Cardiac muscle cell (in vitro differentiated cells and primary cell): ENCODE results near the gene PDIA5. TPM values are rescaled to one million over a fixed set of nuclear protein-coding genes. Genes with fewer than 3 reads are reported as not detected.

ENCODE experiments used
- DNase-seq, 2 donors: peaks; one replicate each; pipeline versions ENCODE4 v3.0.0 to v3.0.0-alpha.2; 2010 to 2017; ENCODE audit warnings: low read depth in 1 of 2, low spot score in 1 of 2
- H3K27ac ChIP-seq: fragments of 200-600 bp; sonication (generic); 2 replicates; pipeline ENCODE4 v1.5.1; 2016
- H3K27me3 ChIP-seq: fragments of 200-600 bp; sonication (generic); 2 replicates; pipeline ENCODE4 v1.6.0; 2016; ENCODE audit warnings: control low read depth
- H3K36me3 ChIP-seq: fragments of 200-600 bp; sonication (generic); 2 replicates; pipeline ENCODE4 v1.5.1; 2016; ENCODE audit warnings: control low read depth
- H3K4me1 ChIP-seq: fragments of 200-600 bp; sonication (generic); 2 replicates; pipeline ENCODE4 v1.8.1; 2017; ENCODE audit warnings: low read depth, mild to moderate bottlenecking, mixed run types
- H3K4me3 ChIP-seq: fragments of 200-600 bp; sonication (generic); 2 replicates; pipeline ENCODE4 v1.5.1; 2016; ENCODE audit warnings: mild to moderate bottlenecking
- H3K9me3 ChIP-seq: fragments of 200-600 bp; sonication (generic); 2 replicates; pipeline ENCODE4 v1.5.1; 2017; ENCODE audit warnings: low read depth, mild to moderate bottlenecking, control low read depth
- polyA plus RNA-seq: library from polyadenylated mRNA; unstranded; fragments of >200 nt; fragmentation: Nextera tagmentation; extraction: Ambion mirVana; gene quantifications from 2 replicates; pipeline ENCODE4 v1.2.1, GENCODE V29; 2016
- total RNA-seq: library from RNA; depleted of rRNA; stranded (reverse); fragments of >200 nt; gene quantifications from 2 replicates; pipeline ENCODE4 v1.2.3, GENCODE V29; 2016
- TF ChIP-seq, protein P1 (sequence below): IDR thresholded peaks from 2 replicates; pipeline ENCODE4 v1.5.1; 2012; ENCODE audit warnings: low read depth, mild to moderate bottlenecking, low read length

The PDIA5 gene
- total and polyA plus RNA-seq, 2 experiments from 2014 or later, result 14.5 to 19.5 TPM

GRCh38 chr3:123060054-123060453, 6.8 kb upstream of the PDIA5 start:
- no peaks in the 10 kb centered on the region for H3K4me1 ChIP-seq
- TF ChIP-seq, protein P1, sequence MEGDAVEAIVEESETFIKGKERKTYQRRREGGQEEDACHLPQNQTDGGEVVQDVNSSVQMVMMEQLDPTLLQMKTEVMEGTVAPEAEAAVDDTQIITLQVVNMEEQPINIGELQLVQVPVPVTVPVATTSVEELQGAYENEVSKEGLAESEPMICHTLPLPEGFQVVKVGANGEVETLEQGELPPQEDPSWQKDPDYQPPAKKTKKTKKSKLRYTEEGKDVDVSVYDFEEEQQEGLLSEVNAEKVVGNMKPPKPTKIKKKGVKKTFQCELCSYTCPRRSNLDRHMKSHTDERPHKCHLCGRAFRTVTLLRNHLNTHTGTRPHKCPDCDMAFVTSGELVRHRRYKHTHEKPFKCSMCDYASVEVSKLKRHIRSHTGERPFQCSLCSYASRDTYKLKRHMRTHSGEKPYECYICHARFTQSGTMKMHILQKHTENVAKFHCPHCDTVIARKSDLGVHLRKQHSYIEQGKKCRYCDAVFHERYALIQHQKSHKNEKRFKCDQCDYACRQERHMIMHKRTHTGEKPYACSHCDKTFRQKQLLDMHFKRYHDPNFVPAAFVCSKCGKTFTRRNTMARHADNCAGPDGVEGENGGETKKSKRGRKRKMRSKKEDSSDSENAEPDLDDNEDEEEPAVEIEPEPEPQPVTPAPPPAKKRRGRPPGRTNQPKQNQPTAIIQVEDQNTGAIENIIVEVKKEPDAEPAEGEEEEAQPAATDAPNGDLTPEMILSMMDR, result no peak
- H3K9me3 ChIP-seq, result no peaks in the 10 kb centered on the region
- no peak for DNase-seq
- H3K36me3 ChIP-seq, result no peaks in the 10 kb centered on the region
- no peak overlapping the region for H3K27ac ChIP-seq
- H3K4me3 ChIP-seq, result no peak overlapping the region
- peaks cover 6% of the 10 kb centered on the region for H3K27me3 ChIP-seq

DNA sequence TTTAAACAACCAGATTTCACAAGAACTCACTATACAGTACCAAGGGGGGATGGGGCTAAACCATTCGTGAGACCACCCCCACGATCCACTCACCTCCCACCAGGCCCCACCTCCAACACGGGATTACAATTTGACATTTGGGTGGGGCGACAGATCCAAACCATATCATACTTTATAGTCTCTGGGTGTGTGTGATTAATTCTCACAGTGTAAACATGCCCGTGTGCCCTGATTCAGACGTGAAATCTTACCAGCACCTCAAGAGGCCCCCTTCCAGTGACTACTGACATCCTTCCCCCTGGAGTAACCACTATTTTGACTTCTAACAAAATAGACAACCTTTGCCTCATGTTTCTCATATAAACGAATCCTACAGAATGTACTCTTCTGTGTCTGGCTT, 5.0 kb upstream of the PDIA5 start:
- H3K4me1 ChIP-seq, result no peaks in the 10 kb centered on the region
- H3K27ac ChIP-seq, result no peak overlapping the region
- no peak for DNase-seq
- H3K9me3 ChIP-seq, result no peaks in the 10 kb centered on the region
- TF ChIP-seq, protein P1, result no peak
- H3K4me3 ChIP-seq, result no peak overlapping the region
- H3K27me3 ChIP-seq, result peaks cover 6% of the 10 kb centered on the region
- no peaks in the 10 kb centered on the region for H3K36me3 ChIP-seq

- Histone ChIP-seq H3K27ac (no peak overlapping the region), H3K36me3 (no peaks in the 10 kb centered on the region), H3K4me3 (no peak overlapping the region), H3K4me1 (peaks cover 2% of the 10 kb centered on the region), H3K9me3 (no peaks in the 10 kb centered on the region), H3K27me3 (peaks cover 11% of the 10 kb centered on the region)
- TF ChIP-seq, protein P1, result no peak
- DNase-seq, result no peak
Measured at GRCh38 chr3:123063034-123063433, 3.8 kb upstream of the PDIA5 start.

DNA sequence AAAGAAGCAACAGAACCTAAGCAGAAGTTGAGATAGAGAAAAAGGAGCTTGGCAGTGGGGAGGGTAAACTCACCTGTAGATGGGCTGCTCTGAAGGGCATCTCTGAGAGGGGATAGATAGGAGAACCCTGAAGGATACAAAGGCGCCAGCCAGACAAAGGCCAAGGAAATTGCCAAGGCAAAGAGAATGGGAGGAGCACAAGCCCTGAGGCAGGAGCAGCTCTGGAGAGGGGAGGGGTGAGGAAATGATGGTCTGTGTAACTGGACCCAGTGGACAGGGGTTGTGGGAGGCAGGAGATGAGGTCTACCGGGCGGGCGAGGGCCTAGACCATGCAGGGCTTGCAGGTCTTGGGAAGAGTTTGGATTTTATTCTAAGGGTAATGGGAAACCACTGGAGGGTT, 2.3 kb upstream of the PDIA5 start:
- no peak overlapping the region for H3K27ac ChIP-seq
- no peaks in the 10 kb centered on the region for H3K9me3 ChIP-seq
- no peak for DNase-seq
- TF ChIP-seq, protein P1, result no peak
- no peaks in the 10 kb centered on the region for H3K36me3 ChIP-seq
- H3K27me3 ChIP-seq, result peaks cover 13% of the 10 kb centered on the region
- peaks cover 12% of the 10 kb centered on the region for H3K4me1 ChIP-seq
- H3K4me3 ChIP-seq, result no peak overlapping the region

DNA sequence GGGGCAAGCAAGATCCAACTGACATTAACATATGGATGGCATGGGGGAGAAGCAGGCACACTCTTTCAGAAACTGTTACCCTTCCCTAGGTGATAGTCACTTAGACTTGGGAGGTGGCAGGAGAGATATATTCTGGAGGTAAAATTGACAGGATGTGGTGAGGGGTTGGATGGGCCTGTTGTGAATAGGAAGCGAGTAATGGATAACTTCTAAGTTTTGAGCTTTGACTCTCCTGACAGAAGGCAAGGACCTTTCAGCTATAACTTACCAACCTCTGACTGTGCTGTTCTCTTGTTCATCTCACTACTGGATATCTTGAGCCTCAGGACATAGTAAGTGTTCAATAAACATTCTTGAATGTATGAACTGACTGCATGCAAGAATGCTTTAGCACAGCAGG, 1.9 kb upstream of the PDIA5 start:
- H3K4me3 ChIP-seq, result no peak overlapping the region
- H3K36me3 ChIP-seq, result no peaks in the 10 kb centered on the region
- H3K9me3 ChIP-seq, result no peaks in the 10 kb centered on the region

More for the DNA sequence above, 1.9 kb upstream of the PDIA5 start:
- H3K27ac ChIP-seq, result no peak overlapping the region
- H3K27me3 ChIP-seq, result peaks cover 10% of the 10 kb centered on the region
- peaks cover 12% of the 10 kb centered on the region for H3K4me1 ChIP-seq
- no peak for DNase-seq
- TF ChIP-seq, protein P1, result no peak
